Transverse colon (tissue), 4 donors: ENCODE data around the gene PLA2G12B. TPM values are rescaled to one million over a fixed set of nuclear protein-coding genes. Genes with fewer than 3 reads are reported as not detected.

Experiments used
- DNase-seq: peaks from one replicate; pipeline ENCODE4 v3.0.0-alpha.2; 2019
- H3K27ac ChIP-seq, 4 donors: fragments of 200-600 bp; sonication (generic); 2 replicates each; pipeline ENCODE4 v1.5.1; 2016 to 2018; ENCODE audit warnings: inconsistent platforms in 4 of 4
- H3K27me3 ChIP-seq: fragments of 200-600 bp; sonication (generic); 2 replicates; pipeline ENCODE4 v1.5.1; 2017; ENCODE audit warnings: inconsistent platforms
- H3K36me3 ChIP-seq, 4 donors: fragments of 200-600 bp; sonication (generic); 2 replicates each; pipeline ENCODE4 v1.5.1; 2017 to 2019; ENCODE audit warnings: inconsistent platforms in 4 of 4
- H3K4me1 ChIP-seq, 4 donors: fragments of 200-600 bp; sonication (generic); 2 replicates each; pipeline ENCODE4 v1.5.1; 2017 to 2020; ENCODE audit warnings: inconsistent platforms in 4 of 4
- H3K4me3 ChIP-seq, 4 donors: fragments of 200-600 bp; sonication (generic); 1 replicate in 1 of 4; 2 replicates in 3 of 4; pipeline versions ENCODE4 v1.5.1 to v1.6.1; 2017 to 2019; ENCODE audit warnings: inconsistent platforms in 4 of 4
- H3K9me3 ChIP-seq, 2 donors: fragments of 200-600 bp; sonication (generic); 2 replicates each; pipeline ENCODE4 v1.5.1; 2017 to 2019; ENCODE audit warnings: inconsistent platforms in 2 of 2
- EP300 ChIP-seq: sonication (generic); formaldehyde crosslinking; IDR thresholded peaks from one replicate; pipeline ENCODE4 v1.6.1; 2017; ENCODE audit warnings: antibody characterized with exemption, low read depth
- POLR2A ChIP-seq: fragments of 450-650 bp; IDR thresholded peaks from one replicate; pipeline ENCODE4 v1.6.1; 2016; ENCODE audit warnings: antibody characterized with exemption, mild to moderate bottlenecking, moderate library complexity
- POLR2AphosphoS5 ChIP-seq, 3 donors: sonication (generic); formaldehyde crosslinking; IDR thresholded peaks; one replicate each; pipeline ENCODE4 v1.6.1; 2016; ENCODE audit warnings: antibody characterized with exemption in 3 of 3
- WGBS, 2 donors: methylation state at CpG; one replicate each; pipeline ENCODE4 v1.1.5; 2018; ENCODE audit warnings: low coverage in 1 of 2; 5-methylcytosine and 5-hydroxymethylcytosine counted together
- in situ Hi-C, 4 donors: fragments of 200-750 bp; cut with MboI; loops; one replicate each; pipeline versions ENCODE4 v1.15.0 to v1.15.1; 2017; ENCODE audit warnings: low sequenced_read_pairs in 3 of 4, low pct_ligation_motif_present in 1 of 4, low pct_unique_long_range_greater_than_20kb in 1 of 4
- intact Hi-C: fragments of 100-400 bp; cut with DNase I; formaldehyde crosslinking; loops from one replicate; pipeline ENCODE4 v1.15.1; 2023; ENCODE audit warnings: low total_unique reads
- total RNA-seq, 4 donors: library from RNA; depleted of rRNA; stranded (reverse); fragments of >200 nt; gene quantifications; one replicate each; pipeline ENCODE4 v1.1.0, GENCODE V29; 2016
- TF ChIP-seq, protein P1 (sequence below), 5 experiments: fragments of 200-600 bp in 3 of 5; fragments of 450-650 bp in 2 of 5; sonication (generic) in 3 of 5; IDR thresholded peaks; 1 replicate in 2 of 5; 2 replicates in 3 of 5; pipeline ENCODE4 v1.5.1; 2016 to 2017; ENCODE audit warnings: antibody characterized with exemption in 5 of 5, inconsistent platforms in 3 of 5, mild to moderate bottlenecking in 2 of 5, moderate library complexity in 1 of 5

PLA2G12B gene
- total RNA-seq, 4 donors from 2014 or later = 8.9 to 29.2 (median 12.0) TPM; not detected in 1

DNA sequence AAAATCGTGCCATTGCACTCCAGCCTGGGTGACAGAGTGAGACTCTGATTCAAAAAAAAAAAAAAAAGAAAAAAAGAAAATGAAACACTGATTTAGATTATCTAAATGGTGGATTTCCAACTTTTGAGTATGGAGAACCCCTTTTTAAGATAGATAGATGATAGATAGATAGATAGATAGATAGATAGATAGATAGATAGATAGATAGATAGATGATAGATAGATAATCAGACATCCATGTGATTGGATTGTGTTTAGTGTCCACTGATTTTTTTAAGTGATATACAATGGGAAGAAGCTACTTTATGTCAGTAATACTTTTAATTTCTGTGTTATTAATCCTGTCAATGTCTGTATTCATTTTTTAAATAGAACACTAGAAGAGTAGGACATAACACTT lies 55.1 kb downstream of the PLA2G12B start:
- H3K4me1 ChIP-seq = peaks cover 0 to 7% (median 0%) of the 10 kb centered on the region in 4 donors
- WGBS, 2 donors = 86 to 96% methylated on average over 1 of the region's 1 CpG
- DNase-seq = no peak
- no peak for TF ChIP-seq POLR2A
- TF ChIP-seq, protein P1, sequence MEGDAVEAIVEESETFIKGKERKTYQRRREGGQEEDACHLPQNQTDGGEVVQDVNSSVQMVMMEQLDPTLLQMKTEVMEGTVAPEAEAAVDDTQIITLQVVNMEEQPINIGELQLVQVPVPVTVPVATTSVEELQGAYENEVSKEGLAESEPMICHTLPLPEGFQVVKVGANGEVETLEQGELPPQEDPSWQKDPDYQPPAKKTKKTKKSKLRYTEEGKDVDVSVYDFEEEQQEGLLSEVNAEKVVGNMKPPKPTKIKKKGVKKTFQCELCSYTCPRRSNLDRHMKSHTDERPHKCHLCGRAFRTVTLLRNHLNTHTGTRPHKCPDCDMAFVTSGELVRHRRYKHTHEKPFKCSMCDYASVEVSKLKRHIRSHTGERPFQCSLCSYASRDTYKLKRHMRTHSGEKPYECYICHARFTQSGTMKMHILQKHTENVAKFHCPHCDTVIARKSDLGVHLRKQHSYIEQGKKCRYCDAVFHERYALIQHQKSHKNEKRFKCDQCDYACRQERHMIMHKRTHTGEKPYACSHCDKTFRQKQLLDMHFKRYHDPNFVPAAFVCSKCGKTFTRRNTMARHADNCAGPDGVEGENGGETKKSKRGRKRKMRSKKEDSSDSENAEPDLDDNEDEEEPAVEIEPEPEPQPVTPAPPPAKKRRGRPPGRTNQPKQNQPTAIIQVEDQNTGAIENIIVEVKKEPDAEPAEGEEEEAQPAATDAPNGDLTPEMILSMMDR (IDR thresholded peaks at IDR 0.05) = no peak
- no peak for TF ChIP-seq POLR2AphosphoS5 (IDR thresholded peaks at IDR 0.05)
- no peak for TF ChIP-seq EP300
- no peaks in the 10 kb centered on the region for H3K27me3 ChIP-seq
- in situ Hi-C loops = no loop called here
- no peak overlapping the region for H3K4me3 ChIP-seq
- no peaks in the 10 kb centered on the region for H3K9me3 ChIP-seq
- intact Hi-C loops = no loop called here
- no peak overlapping the region for H3K27ac ChIP-seq
- H3K36me3 ChIP-seq = no peaks in the 10 kb centered on the region

DNA sequence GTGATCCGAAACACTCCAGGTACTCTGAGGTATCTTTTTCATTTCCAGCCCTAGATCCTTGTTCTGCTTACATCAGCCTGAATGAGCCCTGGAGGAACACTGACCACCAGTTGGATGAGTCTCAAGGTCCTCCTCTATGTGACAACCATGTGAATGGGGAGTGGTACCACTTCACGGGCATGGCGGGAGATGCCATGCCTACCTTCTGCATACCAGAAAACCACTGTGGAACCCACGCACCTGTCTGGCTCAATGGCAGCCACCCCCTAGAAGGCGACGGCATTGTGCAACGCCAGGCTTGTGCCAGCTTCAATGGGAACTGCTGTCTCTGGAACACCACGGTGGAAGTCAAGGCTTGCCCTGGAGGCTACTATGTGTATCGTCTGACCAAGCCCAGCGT lies 56.0 kb downstream of the PLA2G12B start:
- in situ Hi-C loops = no loop called here
- Histone ChIP-seq H3K4me3 (no peak overlapping the region), H3K36me3 (no peaks in the 10 kb centered on the region), H3K27me3 (no peaks in the 10 kb centered on the region), H3K9me3 (no peaks in the 10 kb centered on the region), H3K27ac (no peak overlapping the region), H3K4me1 (peaks cover 0 to 3% (median 0%) of the 10 kb centered on the region in 4 donors)
- intact Hi-C loops = no loop called here
- no peak for DNase-seq
- TF ChIP-seq, protein P1 (IDR thresholded peaks at IDR 0.05) = no peak
- no peak for TF ChIP-seq EP300
- no peak for TF ChIP-seq POLR2A
- TF ChIP-seq POLR2AphosphoS5 (IDR thresholded peaks at IDR 0.05) = no peak
- WGBS, 2 donors = 95 to 98% methylated on average over 2 to 10 of the region's 10 CpGs

DNA sequence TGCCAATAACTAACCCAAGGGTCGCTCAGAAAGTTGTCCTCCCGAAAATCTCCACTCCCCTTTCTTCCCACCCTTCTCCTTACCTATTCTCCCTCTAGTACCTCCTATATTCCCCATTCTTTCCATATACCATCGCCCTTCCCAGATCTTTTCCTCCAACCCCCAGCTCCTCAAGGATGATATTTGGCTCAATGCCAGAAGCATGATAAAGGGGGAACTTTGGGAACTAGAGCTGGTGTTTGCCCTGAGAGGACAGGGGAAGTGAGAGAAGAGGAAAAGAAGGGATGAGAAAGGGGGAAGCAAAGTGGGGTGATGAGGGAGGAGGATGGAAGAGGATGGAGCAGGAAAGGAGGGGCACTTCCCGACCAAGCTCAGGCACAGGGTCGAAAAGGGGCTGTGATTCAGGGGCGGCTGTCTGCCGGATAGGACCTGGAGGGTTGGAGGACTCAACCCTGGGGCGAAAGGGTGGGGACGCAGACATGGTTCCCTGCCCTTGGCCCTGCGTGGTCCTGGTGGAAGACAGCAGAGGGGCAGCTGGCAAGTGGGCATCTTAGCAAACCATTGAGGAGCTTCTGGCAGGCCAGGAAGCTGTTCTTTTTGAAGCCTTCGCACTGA lies 59.3 kb downstream of the PLA2G12B start:
- WGBS, 2 donors = 68 to 84% methylated on average over 6 to 11 of the region's 11 CpGs

DNA sequence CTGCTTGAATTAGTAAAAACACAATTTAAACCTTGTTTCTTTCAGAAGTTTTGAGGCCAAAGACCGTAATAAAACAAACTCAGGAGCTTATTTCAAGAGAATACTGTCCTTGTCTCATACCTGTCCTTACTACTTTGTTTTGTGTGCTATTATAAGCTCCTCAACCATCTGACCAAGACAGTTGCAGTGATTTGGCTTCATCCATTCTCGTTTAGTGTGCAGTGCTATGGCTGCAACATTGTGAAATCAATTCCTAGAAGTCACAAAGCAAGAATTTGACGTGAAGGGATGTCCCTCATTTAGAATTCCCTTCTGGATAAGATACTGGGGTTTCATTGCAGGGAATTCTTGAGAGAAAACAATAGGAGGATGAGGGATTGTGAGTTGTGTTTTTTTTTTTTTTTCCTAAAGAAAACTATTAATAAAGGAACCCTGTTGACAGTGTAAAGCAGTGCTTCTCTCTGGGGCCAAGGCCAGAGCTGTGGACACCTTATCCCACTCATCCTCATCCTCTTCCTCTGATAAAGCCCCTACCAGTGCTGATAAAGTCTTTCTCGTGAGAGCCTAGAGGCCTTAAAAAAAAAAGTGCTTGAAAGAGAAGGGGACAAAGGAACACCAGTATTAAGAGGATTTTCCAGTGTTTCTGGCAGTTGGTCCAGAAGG lies 61.3 kb downstream of the PLA2G12B start, which contains the start of gene OIT3:
TSS of gene OIT3 (plus strand) at position 604 of the 663 bp plus-strand sequence. CDS start 60 bp downstream, outside the sequence.
- Histone ChIP-seq H3K27me3 (no peaks in the 10 kb centered on the region), H3K4me3 (no peak within 1 kb of the TSS), H3K9me3 (no peaks in the 10 kb centered on the region), H3K27ac (no peak within 1 kb of the TSS), H3K4me1 (no peaks in the 10 kb centered on the region), H3K36me3 (peaks cover 0 to under 1% (median 0%) of the 10 kb centered on the region in 4 donors)
- no peak for TF ChIP-seq EP300
- TF ChIP-seq, protein P1 (IDR thresholded peaks at IDR 0.05) = no peak
- no peak for TF ChIP-seq POLR2A
- no peak for TF ChIP-seq POLR2AphosphoS5 (IDR thresholded peaks at IDR 0.05)
- WGBS, 2 donors = 73% methylated on average over 4 of the region's 4 CpGs
- intact Hi-C loops = loop anchor here (5.0 kb wide), 1 partner anchor 1066 kb away; no protein-coding TSS in a partner anchor
- in situ Hi-C loops = no loop called here
- no peak for DNase-seq

More for the DNA sequence above, 59.3 kb downstream of the PLA2G12B start:
- Histone ChIP-seq H3K36me3 (no peaks in the 10 kb centered on the region), H3K4me3 (no peak overlapping the region), H3K4me1 (no peaks in the 10 kb centered on the region), H3K27me3 (no peaks in the 10 kb centered on the region), H3K27ac (no peak overlapping the region), H3K9me3 (no peaks in the 10 kb centered on the region)
- in situ Hi-C loops (no loop called here), intact Hi-C loops (no loop called here)
- DNase-seq = no peak
- TF ChIP-seq POLR2AphosphoS5 (IDR thresholded peaks at IDR 0.05) (no peak), EP300 (no peak), POLR2A (no peak)
- TF ChIP-seq, protein P1 (IDR thresholded peaks at IDR 0.05) = no peak
